Measurements from ENCODE around the gene PAK3. TPM values are rescaled to one million over a fixed set of nuclear protein-coding genes. Genes with fewer than 3 reads are reported as not detected.

PAK3 gene
- total RNA-seq: 105 TPM

DNA sequence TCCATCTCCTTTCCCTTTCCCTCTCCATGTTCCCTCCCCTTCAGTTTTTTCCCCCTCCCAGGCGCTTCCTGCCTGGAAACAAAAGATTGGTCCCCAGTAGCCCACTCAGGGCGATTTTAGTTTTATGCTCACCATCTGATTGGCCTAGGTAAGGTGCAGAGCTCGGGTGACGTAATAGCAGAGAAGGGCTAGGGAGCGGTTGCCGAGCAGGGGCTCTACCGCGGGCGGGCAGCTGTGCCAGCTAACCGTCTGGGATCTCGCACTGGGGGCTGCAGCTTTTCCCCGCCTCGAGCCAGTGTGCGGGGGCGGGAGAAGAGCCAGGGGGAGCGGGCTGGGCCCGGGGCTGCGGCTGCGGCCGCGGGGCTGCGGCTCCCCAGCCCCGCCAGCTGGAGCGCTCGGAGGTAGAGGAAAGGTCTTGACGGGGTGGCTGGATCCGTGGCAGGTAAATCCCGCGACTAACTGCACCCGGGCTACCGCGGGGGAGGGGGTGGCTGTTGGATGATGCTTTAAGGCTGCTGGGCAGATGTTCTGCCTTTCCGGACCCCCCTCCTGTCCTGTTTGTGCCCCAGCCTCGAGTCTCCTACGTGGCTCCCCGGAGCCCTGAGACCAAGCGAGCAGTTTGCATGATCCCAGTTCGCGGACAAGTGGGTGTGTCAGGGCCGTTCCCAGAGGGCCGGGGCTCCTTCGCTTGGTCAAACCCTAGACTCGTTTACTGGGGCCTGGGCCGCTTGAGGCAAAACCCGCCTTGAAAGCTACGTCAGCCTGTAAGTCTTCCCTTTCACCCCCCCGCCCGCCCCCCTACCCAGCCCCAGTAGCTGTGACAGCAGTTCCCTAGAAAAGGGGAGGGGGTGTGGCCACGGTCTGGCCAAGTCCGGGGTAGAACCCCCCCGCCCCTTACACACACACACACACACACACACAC lies at the start of gene PAK3:
Gene PAK3, plus strand, starts transcription at position 218 of the 922 bp plus-strand sequence. CDS start 26,913 bp downstream, outside the sequence.

DNA sequence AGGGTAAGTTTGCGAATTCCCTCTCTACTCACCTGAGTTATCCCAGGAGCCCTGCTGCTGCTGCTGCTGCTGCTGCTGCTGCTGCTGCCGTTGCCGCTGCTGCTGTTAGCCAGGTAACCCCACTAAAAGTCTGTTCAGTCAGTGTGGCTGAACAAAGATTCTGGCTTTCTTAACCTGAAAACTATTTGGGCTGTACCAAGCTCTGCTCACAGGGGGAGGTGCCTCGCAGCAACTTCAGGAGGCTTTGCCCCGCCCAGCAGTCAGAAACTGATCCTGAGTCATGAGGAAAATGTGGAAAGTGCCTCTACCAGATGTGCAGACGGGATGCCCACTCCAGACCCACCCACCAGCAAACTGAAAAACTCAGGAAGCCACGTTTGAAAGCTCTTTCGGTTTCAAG lies 174.3 kb downstream of the PAK3 start, which contains the start of gene CAPN6:
Gene CAPN6, minus strand, starts transcription at position 145 of the 400 bp plus-strand sequence. CDS start 6,547 bp downstream, outside the sequence.

Small RNA genes lying within 50 kb of the gene (small RNA-seq; reads per million reads assigned to genes)
- not detected for gene FCF1P4 (ENCODE audit: low replicate concordance)

Other genes starting within 250 kb of the PAK3 start
- 0.31 TPM for gene CAPN6, start 174.3 kb downstream of the PAK3 start, total RNA-seq